Measurements from ENCODE around the gene XRCC4. TPM values are rescaled to one million over a fixed set of nuclear protein-coding genes. Genes with fewer than 3 reads are reported as not detected.

Gene XRCC4
- total RNA-seq, 2 donors from 2014 or later = 6.4 to 6.8 TPM

DNA sequence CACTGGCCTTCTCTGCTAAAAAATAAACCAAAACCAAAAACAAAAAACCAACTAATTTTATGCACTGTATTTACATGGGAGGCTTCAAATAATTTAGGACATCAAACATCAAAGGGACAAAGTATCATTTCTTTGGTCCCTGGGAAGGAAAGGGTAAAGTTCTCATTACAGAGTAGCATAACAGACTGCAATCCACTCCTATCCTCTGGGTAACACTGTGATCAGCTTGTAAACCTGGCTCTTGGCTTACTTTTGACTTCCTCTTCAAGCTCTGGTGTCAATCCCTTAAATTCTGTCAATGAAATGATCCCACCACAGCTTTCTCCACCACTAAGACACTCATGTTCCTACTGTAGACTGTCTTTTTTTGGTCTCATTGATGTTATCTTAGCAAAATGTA, 324.4 kb downstream of the XRCC4 start:
- Histone ChIP-seq H3K4me3 (no peak overlapping the region), H3K27me3 (no peaks in the 10 kb centered on the region), H3K27ac (no peak overlapping the region), H3K9me3 (no peaks in the 10 kb centered on the region), H3K4me1 (peaks cover 0 to 6% of the 10 kb centered on the region in 2 donors), H3K36me3 (no peaks in the 10 kb centered on the region)
- no peak for DNase-seq (ENCODE audit: low spot score)
- TF ChIP-seq, protein P1, sequence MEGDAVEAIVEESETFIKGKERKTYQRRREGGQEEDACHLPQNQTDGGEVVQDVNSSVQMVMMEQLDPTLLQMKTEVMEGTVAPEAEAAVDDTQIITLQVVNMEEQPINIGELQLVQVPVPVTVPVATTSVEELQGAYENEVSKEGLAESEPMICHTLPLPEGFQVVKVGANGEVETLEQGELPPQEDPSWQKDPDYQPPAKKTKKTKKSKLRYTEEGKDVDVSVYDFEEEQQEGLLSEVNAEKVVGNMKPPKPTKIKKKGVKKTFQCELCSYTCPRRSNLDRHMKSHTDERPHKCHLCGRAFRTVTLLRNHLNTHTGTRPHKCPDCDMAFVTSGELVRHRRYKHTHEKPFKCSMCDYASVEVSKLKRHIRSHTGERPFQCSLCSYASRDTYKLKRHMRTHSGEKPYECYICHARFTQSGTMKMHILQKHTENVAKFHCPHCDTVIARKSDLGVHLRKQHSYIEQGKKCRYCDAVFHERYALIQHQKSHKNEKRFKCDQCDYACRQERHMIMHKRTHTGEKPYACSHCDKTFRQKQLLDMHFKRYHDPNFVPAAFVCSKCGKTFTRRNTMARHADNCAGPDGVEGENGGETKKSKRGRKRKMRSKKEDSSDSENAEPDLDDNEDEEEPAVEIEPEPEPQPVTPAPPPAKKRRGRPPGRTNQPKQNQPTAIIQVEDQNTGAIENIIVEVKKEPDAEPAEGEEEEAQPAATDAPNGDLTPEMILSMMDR (IDR thresholded peaks at IDR 0.05) = no peak

Other genes starting within 250 kb of the XRCC4 start
- gene TMEM167A, start 153 bp upstream of the XRCC4 start, total RNA-seq = 10 to 100 TPM; 31.7 to 50.1 TPM